HCT116 (cell line): ENCODE results near the gene RBM19. TPM values are rescaled to one million over a fixed set of nuclear protein-coding genes. Genes with fewer than 3 reads are reported as not detected.

Experiments used
- ATAC-seq: fragments of 200-7000 bp; cut with Tn5 transposase; 2 replicates; pipeline ENCODE4 v1.9.1; 2020; ENCODE audit warnings: mild to moderate bottlenecking, moderate library complexity
- BruUV-seq: library from RNA; stranded (reverse); fragments of 400-500 nt; replicated peaks from 2 replicates; lab custom pipeline; 2021; lab: Mats Ljungman, UMichigan
- CTCF ChIA-PET: fragments of 300-600 bp; sonication (Branson Sonifier 250); formaldehyde crosslinking; loops from one replicate; lab custom pipeline; 2021; ENCODE audit warnings: antibody characterized with exemption; lab: Charles Lee
- POLR2A ChIA-PET: fragments of 300-600, 350-600 bp; sonication (Branson Sonifier 250); formaldehyde crosslinking; loops from one replicate; lab custom pipeline; 2021; ENCODE audit warnings: antibody characterized with exemption; lab: Charles Lee
- RAD21 ChIA-PET, 2 experiments: fragments of 300-600 bp; sonication (Branson Sonifier 250); formaldehyde crosslinking; loops; one replicate each; lab custom pipeline; 2023; ENCODE audit warnings: low total read pairs in 2 of 2; ENCODE audit not compliant: uncharacterized antibody in 2 of 2, unreplicated experiment in 2 of 2, low non-redundant PET in 1 of 2; lab: Charles Lee
- DNase-seq: peaks from one replicate; pipeline ENCODE4 v3.0.0-alpha.2; 2010; ENCODE audit warnings: low read depth, low spot score
- H2AFZ ChIP-seq: fragments of 200-600 bp; shearing (Covaris generic), sonication (generic); 2 replicates; pipeline ENCODE4 v1.6.1; 2017; ENCODE audit warnings: low read depth, mixed run types, mixed read lengths, antibody characterized with exemption, low read length; ENCODE audit not compliant: poor library complexity, severe bottlenecking
- H3K27ac ChIP-seq: 2 replicates; pipeline ENCODE4 v1.5.1; 2012; ENCODE audit warnings: low read depth, low read length
- H3K27me3 ChIP-seq: fragments of 200-600 bp; sonication (generic); 2 replicates; pipeline ENCODE4 v1.6.1; 2016; ENCODE audit warnings: mixed run types, low read length, mixed read lengths; ENCODE audit not compliant: insufficient read depth
- H3K36me3 ChIP-seq, 2 experiments: fragments of 200-500 bp in 1 of 2; fragments of 200-600 bp in 1 of 2; sonication (Bioruptor generic) in 1 of 2; sonication (generic) in 1 of 2; 2 replicates each; pipeline versions ENCODE4 v1.5.1 to v1.6.1; 2014 to 2016; ENCODE audit warnings: low read length in 2 of 2, inconsistent platforms in 1 of 2, mixed read lengths in 1 of 2, mixed run types in 1 of 2; ENCODE audit not compliant: insufficient read depth in 2 of 2, control insufficient read depth in 1 of 2
- H3K4me1 ChIP-seq, 2 experiments: fragments of 200-600 bp in 1 of 2; sonication (generic) in 1 of 2; 2 replicates each; pipeline versions ENCODE4 v1.5.1 to v1.6.1; 2012 to 2017; ENCODE audit warnings: low read length in 2 of 2, inconsistent platforms in 1 of 2, mild to moderate bottlenecking in 1 of 2, mixed read lengths in 1 of 2, mixed run types in 1 of 2, moderate library complexity in 1 of 2; ENCODE audit not compliant: insufficient read depth in 2 of 2, control insufficient read depth in 1 of 2
- H3K4me2 ChIP-seq: fragments of 200-600 bp; sonication (generic); 2 replicates; pipeline ENCODE4 v1.6.1; 2017; ENCODE audit warnings: mixed run types, low read length, mixed read lengths
- H3K4me3 ChIP-seq, 2 experiments: fragments of 200-600 bp in 1 of 2; sonication (generic) in 1 of 2; replicated peaks in 1 of 2; 2 replicates each; pipeline ENCODE4 v1.5.1; 2011 to 2016; ENCODE audit warnings: low read length in 2 of 2, control low read depth in 1 of 2, low read depth in 1 of 2, mild to moderate bottlenecking in 1 of 2, mixed read lengths in 1 of 2, mixed run types in 1 of 2
- H3K79me2 ChIP-seq: fragments of 200-600 bp; sonication (generic); 2 replicates; pipeline ENCODE4 v1.6.1; 2017; ENCODE audit warnings: mild to moderate bottlenecking, mixed run types, low read length, moderate library complexity, mixed read lengths; ENCODE audit not compliant: insufficient read depth
- H3K9ac ChIP-seq: fragments of 200-600 bp; sonication (generic); 2 replicates; pipeline ENCODE4 v1.6.1; 2016; ENCODE audit warnings: low read length, mixed read lengths
- H3K9me2 ChIP-seq: fragments of 200-600 bp; sonication (generic), shearing (Covaris generic); 2 replicates; pipeline ENCODE4 v1.6.1; 2017; ENCODE audit warnings: mixed run types, mild to moderate bottlenecking, moderate library complexity; ENCODE audit not compliant: insufficient read depth
- H3K9me3 ChIP-seq, 2 experiments: fragments of 200-500 bp in 1 of 2; fragments of 200-600 bp in 1 of 2; sonication (Bioruptor generic) in 1 of 2; sonication (generic) in 1 of 2; 2 replicates each; pipeline ENCODE4 v1.6.1; 2014 to 2017; ENCODE audit warnings: low read length in 2 of 2, mixed read lengths in 2 of 2, inconsistent platforms in 1 of 2, low read depth in 1 of 2, mild to moderate bottlenecking in 1 of 2, mixed run types in 1 of 2, moderate library complexity in 1 of 2; ENCODE audit not compliant: control insufficient read depth in 1 of 2, insufficient read depth in 1 of 2
- H4K20me1 ChIP-seq: fragments of 200-600 bp; sonication (generic), shearing (Covaris generic); 2 replicates; pipeline ENCODE4 v1.6.1; 2017; ENCODE audit warnings: mixed run types, mild to moderate bottlenecking, moderate library complexity; ENCODE audit not compliant: insufficient read depth
- CBX3 ChIP-seq: IDR thresholded peaks from 2 replicates; pipeline ENCODE4 v1.6.1; 2012; ENCODE audit warnings: low read depth
- POLR2AphosphoS5 ChIP-seq: IDR thresholded peaks from 2 replicates; pipeline ENCODE4 v1.6.1; 2011; ENCODE audit warnings: mild to moderate bottlenecking, low read depth, low read length, moderate library complexity
- RAD21 ChIP-seq: IDR thresholded peaks from 2 replicates; pipeline ENCODE4 v1.6.1; 2012; ENCODE audit warnings: low read depth, mild to moderate bottlenecking
- REST ChIP-seq: IDR thresholded peaks from 2 replicates; pipeline ENCODE4 v1.6.1; 2012; ENCODE audit warnings: low read depth
- YY1 ChIP-seq: IDR thresholded peaks from 2 replicates; pipeline ENCODE4 v1.6.1; 2011; ENCODE audit warnings: low read length, low read depth, moderate library complexity, mild to moderate bottlenecking; ENCODE audit not compliant: insufficient replicate concordance; ENCODE audit errors: extremely low read depth
- intact Hi-C: fragments of 100-400 bp; cut with micrococcal nuclease; formaldehyde crosslinking; loops from 2 replicates; pipeline ENCODE4 v1.10.0; 2022
- total RNA-seq: library from RNA; stranded (reverse); gene quantifications from one replicate; pipeline ENCODE4 v1.2.1, GENCODE V29; 2021; ENCODE audit not compliant: unreplicated experiment

The RBM19 gene
- total RNA-seq, 1 experiment from 2014 or later, result 30.7 TPM

- no peaks in the 10 kb centered on the region for H3K36me3 ChIP-seq
- intact Hi-C loops, result no loop called here
- H2AFZ ChIP-seq, result no peak overlapping the region
- RAD21 ChIA-PET, result no interaction called here
- H3K4me2 ChIP-seq, result no peak overlapping the region
- no peaks in the 10 kb centered on the region for H3K27me3 ChIP-seq
- H4K20me1 ChIP-seq, result no peaks in the 10 kb centered on the region
- POLR2A ChIA-PET, result no interaction called here
- DNase-seq (no peak), ATAC-seq (no peak)
- no peaks in the 10 kb centered on the region for H3K9me3 ChIP-seq
- no peaks in the 10 kb centered on the region for H3K79me2 ChIP-seq
- H3K9me2 ChIP-seq, result no peaks in the 10 kb centered on the region
- no TSS peak for BruUV-seq
- H3K27ac ChIP-seq, result no peak overlapping the region
- no peaks in the 10 kb centered on the region for H3K4me1 ChIP-seq
- no peak overlapping the region for H3K9ac ChIP-seq
- no peak overlapping the region for H3K4me3 ChIP-seq
- CTCF ChIA-PET, result no interaction called here
- TF ChIP-seq CBX3 (no peak), YY1 (no peak), RAD21 (no peak), POLR2AphosphoS5 (no peak), REST (no peak)
Measured at GRCh38 chr12:113853491-113853890, 112.6 kb downstream of the RBM19 start.
